ENCODE results near the gene ADAMTS18. TPM values are rescaled to one million over a fixed set of nuclear protein-coding genes. Genes with fewer than 3 reads are reported as not detected.

The ADAMTS18 gene
- total RNA-seq, 1 experiment from 2014 or later: not detected

GRCh38 chr16:77422196-77422784 is 12.5 kb downstream of the ADAMTS18 start (continued):
- TF ChIP-seq TCF7L2 (IDR thresholded peaks at IDR 0.05; ENCODE audit: borderline replicate concordance, extremely low read depth, insufficient read depth, insufficient read length): no peak
- no peak for TF ChIP-seq SP1 (IDR thresholded peaks at IDR 0.05; ENCODE audit: low read depth)
- no peak for TF ChIP-seq SRF (IDR thresholded peaks at IDR 0.05; ENCODE audit: low read depth)
- no peak for TF ChIP-seq FOSL1 (IDR thresholded peaks at IDR 0.05; ENCODE audit: low read depth)
- TF ChIP-seq YY1 (IDR thresholded peaks at IDR 0.05; ENCODE audit: extremely low read depth, insufficient replicate concordance, low read depth, low read length): no peak

DNA sequence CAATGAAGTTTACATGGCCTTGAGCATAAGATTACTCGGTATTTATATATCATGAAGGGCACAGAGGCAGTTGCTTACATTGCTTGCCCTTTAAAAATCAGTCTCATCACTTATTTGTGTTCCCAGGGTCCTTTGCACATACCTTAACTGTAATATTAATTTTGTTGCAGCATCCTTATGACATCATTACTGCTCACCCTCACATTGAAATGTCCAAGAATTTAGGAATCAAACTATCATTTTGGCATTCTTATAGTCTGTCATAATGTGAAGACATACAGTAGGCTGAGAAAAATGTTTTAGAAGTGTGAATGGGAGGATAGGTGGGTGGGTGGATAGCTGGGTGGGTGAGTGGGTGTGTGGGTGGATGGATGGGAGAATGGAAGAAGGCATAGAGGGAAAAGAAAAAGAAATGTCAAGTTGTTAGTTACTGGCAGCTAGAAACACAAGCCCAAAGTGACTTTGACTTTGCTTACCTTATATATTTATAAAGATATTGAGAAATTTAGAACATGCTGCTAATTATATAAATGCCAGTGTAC is 17.8 kb downstream of the ADAMTS18 start:
- DNase-seq (ENCODE audit: low read depth, low spot score): no peak
- Histone ChIP-seq H3K4me3 (replicated peaks in 1 of 2; ENCODE audit: low read depth in 1 of 2, low read length in 2 of 2) (no peak overlapping the region), H3K36me3 (ENCODE audit: control insufficient read depth in 1 of 2, insufficient read depth in 2 of 2, low read length in 2 of 2) (no peaks in the 10 kb centered on the region), H3K27me3 (ENCODE audit: insufficient read depth, low read length) (peaks cover 15% of the 10 kb centered on the region), H3K4me2 (ENCODE audit: low read length) (no peak overlapping the region), H3K4me1 (ENCODE audit: control insufficient read depth in 1 of 2, insufficient read depth in 2 of 2, low read length in 2 of 2) (no peaks in the 10 kb centered on the region), H2AFZ (ENCODE audit: low read depth, low read length, poor library complexity, severe bottlenecking) (no peak overlapping the region), H3K9me2 (ENCODE audit: insufficient read depth) (no peaks in the 10 kb centered on the region), H3K79me2 (ENCODE audit: insufficient read depth, low read length) (no peaks in the 10 kb centered on the region), H3K9me3 (ENCODE audit: control insufficient read depth in 1 of 2, insufficient read depth in 1 of 2, low read depth in 1 of 2, low read length in 2 of 2) (no peaks in the 10 kb centered on the region), H3K27ac (ENCODE audit: low read depth, low read length) (no peak overlapping the region), H3K9ac (ENCODE audit: low read length) (no peak overlapping the region), H4K20me1 (ENCODE audit: insufficient read depth) (no peaks in the 10 kb centered on the region)
- ChIA-PET CTCF (no interaction called here), POLR2A (no interaction called here), RAD21 (ENCODE audit: low non-redundant PET in 1 of 2, low total read pairs in 2 of 2, uncharacterized antibody in 2 of 2, unreplicated experiment in 2 of 2) (no interaction called here)
- ATAC-seq: no peak
- no TSS peak for BruUV-seq (replicated peaks)
- intact Hi-C loops (cut with micrococcal nuclease): no loop called here
- TF ChIP-seq SIN3A (IDR thresholded peaks at IDR 0.05; ENCODE audit: low read depth) (no peak), ZBTB33 (IDR thresholded peaks at IDR 0.05; ENCODE audit: extremely low read depth, insufficient replicate concordance, low read length) (no peak), SP1 (IDR thresholded peaks at IDR 0.05; ENCODE audit: low read depth) (no peak), POLR2A (IDR thresholded peaks at IDR 0.05; ENCODE audit: borderline replicate concordance, extremely low read depth, insufficient read depth, insufficient read length) (no peak), EZH2 (IDR thresholded peaks at IDR 0.05) (no peak), CTCF (IDR thresholded peaks at IDR 0.05 in 2 of 3, conservative IDR thresholded peaks at IDR 0.05 in 1 of 3; ENCODE audit: borderline replicate concordance in 1 of 3, insufficient read depth in 1 of 3, low read depth in 2 of 3, low read length in 2 of 3) (no peak), EZH2phosphoT487 (IDR thresholded peaks at IDR 0.05; ENCODE audit: borderline replicate concordance) (no peak), TCF7L2 (IDR thresholded peaks at IDR 0.05; ENCODE audit: borderline replicate concordance, extremely low read depth, insufficient read depth, insufficient read length) (no peak), EGR1 (IDR thresholded peaks at IDR 0.05; ENCODE audit: low read depth) (no peak), JUND (IDR thresholded peaks at IDR 0.05) (no peak), ZNF274 (IDR thresholded peaks at IDR 0.05; ENCODE audit: low read depth, low read length) (no peak), ELF1 (IDR thresholded peaks at IDR 0.05; ENCODE audit: borderline replicate concordance, low read depth) (no peak), RAD21 (IDR thresholded peaks at IDR 0.05; ENCODE audit: low read depth) (no peak), ZFX (IDR thresholded peaks at IDR 0.05) (no peak)
- TF ChIP-seq, protein P1, sequence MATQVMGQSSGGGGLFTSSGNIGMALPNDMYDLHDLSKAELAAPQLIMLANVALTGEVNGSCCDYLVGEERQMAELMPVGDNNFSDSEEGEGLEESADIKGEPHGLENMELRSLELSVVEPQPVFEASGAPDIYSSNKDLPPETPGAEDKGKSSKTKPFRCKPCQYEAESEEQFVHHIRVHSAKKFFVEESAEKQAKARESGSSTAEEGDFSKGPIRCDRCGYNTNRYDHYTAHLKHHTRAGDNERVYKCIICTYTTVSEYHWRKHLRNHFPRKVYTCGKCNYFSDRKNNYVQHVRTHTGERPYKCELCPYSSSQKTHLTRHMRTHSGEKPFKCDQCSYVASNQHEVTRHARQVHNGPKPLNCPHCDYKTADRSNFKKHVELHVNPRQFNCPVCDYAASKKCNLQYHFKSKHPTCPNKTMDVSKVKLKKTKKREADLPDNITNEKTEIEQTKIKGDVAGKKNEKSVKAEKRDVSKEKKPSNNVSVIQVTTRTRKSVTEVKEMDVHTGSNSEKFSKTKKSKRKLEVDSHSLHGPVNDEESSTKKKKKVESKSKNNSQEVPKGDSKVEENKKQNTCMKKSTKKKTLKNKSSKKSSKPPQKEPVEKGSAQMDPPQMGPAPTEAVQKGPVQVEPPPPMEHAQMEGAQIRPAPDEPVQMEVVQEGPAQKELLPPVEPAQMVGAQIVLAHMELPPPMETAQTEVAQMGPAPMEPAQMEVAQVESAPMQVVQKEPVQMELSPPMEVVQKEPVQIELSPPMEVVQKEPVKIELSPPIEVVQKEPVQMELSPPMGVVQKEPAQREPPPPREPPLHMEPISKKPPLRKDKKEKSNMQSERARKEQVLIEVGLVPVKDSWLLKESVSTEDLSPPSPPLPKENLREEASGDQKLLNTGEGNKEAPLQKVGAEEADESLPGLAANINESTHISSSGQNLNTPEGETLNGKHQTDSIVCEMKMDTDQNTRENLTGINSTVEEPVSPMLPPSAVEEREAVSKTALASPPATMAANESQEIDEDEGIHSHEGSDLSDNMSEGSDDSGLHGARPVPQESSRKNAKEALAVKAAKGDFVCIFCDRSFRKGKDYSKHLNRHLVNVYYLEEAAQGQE (IDR thresholded peaks at IDR 0.05; ENCODE audit: low read depth): no peak
